PC-3 (cell line): ENCODE results near the gene CASS4.

ENCODE experiments used
- EZH2 ChIP-seq: fragments of 300-600 bp; sonication (generic); IDR thresholded peaks from one replicate; pipeline ENCODE4 v1.6.1; 2017; ENCODE audit warnings: antibody characterized with exemption, mild to moderate bottlenecking, low read length; ENCODE audit not compliant: unreplicated experiment
- TF ChIP-seq, protein P1 (sequence below): fragments of 300-600 bp; sonication (generic); conservative IDR thresholded peaks from 2 replicates; pipeline ENCODE4 v1.5.1; 2017; ENCODE audit warnings: antibody characterized with exemption, low read depth, mild to moderate bottlenecking, low read length

DNA sequence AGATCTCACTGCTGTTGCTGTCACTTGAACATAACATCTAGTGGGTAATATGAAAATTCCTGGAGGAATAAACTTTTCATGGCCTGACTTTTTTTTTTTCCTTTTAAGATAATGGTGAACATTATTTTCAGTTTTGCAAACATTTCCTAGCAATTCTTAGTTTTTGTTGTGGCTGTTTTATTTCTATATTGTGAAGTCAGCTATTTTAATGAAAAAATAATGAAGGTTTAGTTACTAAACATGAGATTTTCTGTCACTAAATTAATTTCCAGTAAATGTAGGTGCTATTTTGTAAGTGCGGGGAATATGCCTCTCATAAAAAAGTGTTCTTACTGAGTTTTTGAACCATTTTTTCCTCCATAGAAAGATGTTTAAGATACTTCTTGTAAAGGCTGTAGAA lies 89.1 kb downstream of the CASS4 start:
- TF ChIP-seq, protein P1, sequence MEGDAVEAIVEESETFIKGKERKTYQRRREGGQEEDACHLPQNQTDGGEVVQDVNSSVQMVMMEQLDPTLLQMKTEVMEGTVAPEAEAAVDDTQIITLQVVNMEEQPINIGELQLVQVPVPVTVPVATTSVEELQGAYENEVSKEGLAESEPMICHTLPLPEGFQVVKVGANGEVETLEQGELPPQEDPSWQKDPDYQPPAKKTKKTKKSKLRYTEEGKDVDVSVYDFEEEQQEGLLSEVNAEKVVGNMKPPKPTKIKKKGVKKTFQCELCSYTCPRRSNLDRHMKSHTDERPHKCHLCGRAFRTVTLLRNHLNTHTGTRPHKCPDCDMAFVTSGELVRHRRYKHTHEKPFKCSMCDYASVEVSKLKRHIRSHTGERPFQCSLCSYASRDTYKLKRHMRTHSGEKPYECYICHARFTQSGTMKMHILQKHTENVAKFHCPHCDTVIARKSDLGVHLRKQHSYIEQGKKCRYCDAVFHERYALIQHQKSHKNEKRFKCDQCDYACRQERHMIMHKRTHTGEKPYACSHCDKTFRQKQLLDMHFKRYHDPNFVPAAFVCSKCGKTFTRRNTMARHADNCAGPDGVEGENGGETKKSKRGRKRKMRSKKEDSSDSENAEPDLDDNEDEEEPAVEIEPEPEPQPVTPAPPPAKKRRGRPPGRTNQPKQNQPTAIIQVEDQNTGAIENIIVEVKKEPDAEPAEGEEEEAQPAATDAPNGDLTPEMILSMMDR: no peak
- no peak for TF ChIP-seq EZH2
